22Rv1 (cell line): ENCODE results near the gene CAMK2D.

Experiments used
- ZFX ChIP-seq: fragments of 450-650 bp; IDR thresholded peaks from 2 replicates; pipeline ENCODE4 v1.6.1; 2017; ENCODE audit warnings: antibody characterized with exemption, borderline replicate concordance
- TF ChIP-seq, protein P1 (sequence below): fragments of 450-650 bp; IDR thresholded peaks from 2 replicates; pipeline ENCODE4 v1.5.1; 2017; ENCODE audit warnings: mild to moderate bottlenecking

DNA sequence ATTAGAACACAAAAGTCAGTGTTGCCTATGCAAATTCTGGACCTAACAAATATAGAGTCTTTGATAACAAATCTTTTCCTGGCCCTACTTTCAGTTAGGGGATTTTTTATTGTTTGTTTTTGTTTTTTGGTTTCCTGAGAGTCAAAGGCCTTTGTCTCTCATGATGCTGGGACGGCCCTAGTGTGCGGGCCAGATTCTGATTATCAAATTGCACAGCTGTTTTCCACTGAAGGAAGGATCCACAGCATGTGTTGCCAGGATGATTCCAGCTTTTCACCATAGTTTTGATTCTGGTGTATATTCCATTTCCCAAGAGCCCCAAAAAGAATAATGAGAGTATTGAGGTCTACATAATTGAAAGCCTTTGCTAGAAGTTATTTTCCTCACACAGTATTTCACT lies 248.2 kb downstream of the CAMK2D start:
- TF ChIP-seq, protein P1, sequence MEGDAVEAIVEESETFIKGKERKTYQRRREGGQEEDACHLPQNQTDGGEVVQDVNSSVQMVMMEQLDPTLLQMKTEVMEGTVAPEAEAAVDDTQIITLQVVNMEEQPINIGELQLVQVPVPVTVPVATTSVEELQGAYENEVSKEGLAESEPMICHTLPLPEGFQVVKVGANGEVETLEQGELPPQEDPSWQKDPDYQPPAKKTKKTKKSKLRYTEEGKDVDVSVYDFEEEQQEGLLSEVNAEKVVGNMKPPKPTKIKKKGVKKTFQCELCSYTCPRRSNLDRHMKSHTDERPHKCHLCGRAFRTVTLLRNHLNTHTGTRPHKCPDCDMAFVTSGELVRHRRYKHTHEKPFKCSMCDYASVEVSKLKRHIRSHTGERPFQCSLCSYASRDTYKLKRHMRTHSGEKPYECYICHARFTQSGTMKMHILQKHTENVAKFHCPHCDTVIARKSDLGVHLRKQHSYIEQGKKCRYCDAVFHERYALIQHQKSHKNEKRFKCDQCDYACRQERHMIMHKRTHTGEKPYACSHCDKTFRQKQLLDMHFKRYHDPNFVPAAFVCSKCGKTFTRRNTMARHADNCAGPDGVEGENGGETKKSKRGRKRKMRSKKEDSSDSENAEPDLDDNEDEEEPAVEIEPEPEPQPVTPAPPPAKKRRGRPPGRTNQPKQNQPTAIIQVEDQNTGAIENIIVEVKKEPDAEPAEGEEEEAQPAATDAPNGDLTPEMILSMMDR = no peak
- no peak for TF ChIP-seq ZFX
